Activated naive CD4-positive, alpha-beta T cell treated with anti-CD3 and anti-CD28 coated beads, Interleukin-2, amount 50 U/mL, for 16 hours (primary cell): ENCODE results near the gene HAUS1.
"Not testable (repeated sequence)": the region's sequence is repeated elsewhere in the genome, so short reads cannot be mapped to it uniquely, and the experiment has no call there.

Experiments
- DNase-seq: peaks from one replicate; pipeline ENCODE4 v3.0.0-alpha.2; 2020

HAUS1 gene

DNA sequence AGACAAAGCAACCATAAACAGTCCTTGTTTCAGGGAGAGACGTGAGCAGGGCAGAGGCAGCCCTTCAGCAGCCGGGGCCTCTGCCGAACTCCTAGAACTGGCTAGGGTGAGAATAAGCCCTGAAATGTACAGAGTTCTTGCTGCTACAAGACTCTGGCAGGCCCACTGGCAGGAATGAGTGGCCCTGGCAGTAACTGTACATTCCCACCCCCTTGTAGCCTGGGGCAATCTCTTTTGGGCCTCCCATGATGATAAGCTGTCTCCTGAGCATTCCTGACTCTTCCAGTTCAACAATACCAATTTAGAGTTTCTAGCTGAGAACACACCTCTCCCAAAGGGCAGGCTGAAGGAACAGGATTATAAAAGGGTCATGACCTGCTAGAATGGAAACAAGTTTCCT is 54.3 kb downstream of the HAUS1 start:
- DNase-seq = no peak

DNA sequence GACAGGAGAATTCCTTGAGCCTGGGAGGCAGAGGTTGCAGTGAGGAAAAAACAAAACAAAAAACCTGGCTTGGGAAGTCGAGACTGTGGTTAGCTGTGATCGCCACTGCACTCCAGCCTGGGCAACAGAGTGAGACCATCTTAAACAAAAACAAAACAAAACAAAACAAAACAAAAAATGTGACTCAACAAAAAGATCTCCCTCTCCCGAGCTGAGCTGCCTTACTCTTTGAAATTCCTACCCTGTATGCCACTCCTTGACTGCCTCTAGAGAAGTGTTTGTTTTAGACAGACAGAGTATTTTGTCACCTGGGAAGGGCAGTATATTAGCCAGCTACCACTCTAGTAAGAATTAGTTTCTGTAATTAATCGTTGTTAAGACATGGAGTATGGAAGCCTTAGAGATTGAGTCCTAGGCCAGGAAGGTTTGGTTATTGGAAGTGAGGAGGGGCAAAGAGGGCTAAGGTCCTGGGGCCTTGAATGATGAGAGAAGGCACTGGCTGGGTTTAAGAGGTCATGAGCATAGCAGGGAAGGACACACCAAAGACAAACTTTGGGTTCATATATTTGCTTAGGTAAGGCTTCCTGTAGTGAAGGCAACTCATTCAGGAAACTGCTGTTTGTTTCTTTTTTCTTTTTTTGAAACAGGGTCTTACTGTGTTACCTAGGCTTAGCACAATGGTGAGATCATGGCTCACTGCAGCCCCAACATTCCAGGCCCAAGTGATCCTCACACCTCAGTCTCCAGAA is 56.0 kb downstream of the HAUS1 start:
- no peak for DNase-seq

DNA sequence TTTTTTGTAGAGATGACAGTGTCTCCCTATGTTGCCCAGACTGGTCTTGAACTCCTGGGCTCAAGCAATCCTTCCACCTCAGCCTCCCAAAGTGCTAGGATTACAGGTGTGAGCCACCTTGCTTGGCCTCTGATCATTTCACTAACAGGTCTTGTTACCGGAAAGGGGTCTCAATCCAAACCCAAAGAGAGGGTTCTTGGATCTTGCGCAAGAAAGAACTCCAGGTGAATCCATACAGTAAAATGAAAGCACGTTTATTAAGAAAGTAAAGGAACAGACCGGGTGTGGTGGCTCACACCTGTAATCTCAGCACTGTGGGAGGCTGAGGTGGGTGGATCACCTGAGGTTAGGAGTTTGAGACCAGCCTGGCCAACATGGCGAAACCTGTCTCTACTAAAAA is 56.7 kb downstream of the HAUS1 start:
- DNase-seq = not testable (repeated sequence)

DNA sequence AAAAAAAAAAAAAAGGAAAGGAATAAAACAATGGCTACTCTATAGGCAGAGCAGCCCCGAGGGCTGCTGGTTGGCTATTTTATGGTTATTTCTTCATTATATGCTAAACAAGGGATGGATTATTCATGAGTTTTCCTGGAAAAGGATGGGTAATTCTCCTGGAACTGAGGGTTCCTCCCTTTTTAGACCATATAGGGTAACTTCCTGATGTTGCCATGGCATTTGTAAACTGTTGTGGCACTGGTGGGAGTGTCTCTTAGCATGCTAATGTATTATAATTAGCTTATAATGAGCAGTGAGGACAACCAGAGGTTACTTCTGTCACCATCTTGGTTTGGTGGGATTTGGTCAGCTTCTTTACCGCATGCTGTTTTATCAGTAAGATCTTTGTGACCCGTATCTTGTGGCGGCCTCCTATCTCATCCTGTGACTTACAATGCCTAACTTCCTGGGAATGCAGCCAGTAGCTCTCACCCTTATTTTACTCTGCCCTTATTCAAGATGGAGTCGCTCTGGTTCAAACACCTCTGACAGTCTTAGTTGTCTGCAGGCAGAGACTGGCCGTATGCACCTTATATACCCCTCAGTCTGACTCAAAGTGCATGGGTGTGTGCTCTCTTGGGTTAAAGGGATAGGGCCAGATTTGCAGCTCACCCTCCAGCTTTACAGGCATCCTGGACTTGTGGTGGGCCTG is 57.7 kb downstream of the HAUS1 start:
- no peak for DNase-seq

DNA sequence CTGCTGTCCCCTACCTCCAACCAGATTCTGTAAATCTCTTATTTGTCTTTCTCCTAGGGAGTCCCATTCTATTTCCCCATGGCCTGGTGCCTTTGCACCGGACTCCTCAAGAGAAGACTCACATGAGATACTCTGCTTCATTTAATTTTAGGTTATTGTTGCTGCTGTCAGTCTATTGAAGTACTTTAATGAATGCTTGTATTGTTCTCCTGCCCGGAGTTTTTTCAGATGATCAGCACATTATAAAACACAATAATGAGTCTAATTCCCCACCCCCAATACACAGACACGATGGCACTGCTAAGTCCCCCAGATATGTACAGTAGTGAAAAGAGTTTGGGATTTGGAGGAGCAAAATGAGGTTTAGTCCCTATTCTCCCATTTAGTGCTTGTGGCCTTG is 58.9 kb downstream of the HAUS1 start:
- no peak for DNase-seq

DNA sequence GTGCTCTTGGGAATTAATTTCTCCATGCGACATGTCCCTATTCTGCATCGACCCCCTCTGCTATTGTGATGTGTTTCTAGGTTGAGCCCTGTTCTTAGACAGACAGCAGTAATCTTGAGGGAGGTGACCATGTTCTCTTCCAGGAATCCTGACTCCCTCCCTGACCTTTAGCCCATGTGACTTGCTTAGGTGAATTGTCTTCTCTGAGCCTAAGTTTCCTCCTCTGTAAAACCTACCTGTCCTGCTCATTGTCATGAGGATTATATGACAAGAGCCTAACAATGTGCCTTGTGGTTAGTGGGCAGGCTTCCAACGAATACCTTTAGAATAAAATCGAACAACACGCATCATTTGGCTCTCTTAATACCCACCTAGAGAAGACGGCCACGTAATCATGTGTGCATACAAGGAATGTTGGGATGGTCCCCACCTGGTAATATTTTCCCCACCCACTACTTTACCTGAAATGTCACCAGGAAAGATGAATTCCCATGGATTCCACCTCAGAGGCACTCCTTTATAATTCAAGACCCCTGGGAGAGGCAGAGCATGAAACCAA is 59.8 kb downstream of the HAUS1 start:
- DNase-seq = no peak

DNA sequence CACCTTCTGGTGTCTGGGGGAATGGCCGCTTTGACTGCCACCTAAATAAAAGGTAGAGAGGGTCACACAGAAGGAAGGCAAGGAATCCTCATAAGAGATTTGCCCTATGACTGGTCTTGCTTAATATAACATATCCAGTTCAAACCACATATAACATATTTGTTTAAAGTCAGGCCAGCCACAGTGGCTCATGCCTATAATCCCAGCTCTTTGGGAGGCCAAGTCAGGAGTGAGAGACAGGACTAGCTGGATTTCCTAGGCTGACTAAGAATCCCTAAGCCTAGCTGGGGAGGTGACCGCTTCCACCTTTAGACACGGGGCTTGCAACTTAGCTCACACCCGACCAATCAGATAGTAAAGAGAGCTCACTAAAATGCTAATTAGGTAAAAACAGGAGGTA is 60.3 kb downstream of the HAUS1 start:
- not testable (repeated sequence) for DNase-seq

DNA sequence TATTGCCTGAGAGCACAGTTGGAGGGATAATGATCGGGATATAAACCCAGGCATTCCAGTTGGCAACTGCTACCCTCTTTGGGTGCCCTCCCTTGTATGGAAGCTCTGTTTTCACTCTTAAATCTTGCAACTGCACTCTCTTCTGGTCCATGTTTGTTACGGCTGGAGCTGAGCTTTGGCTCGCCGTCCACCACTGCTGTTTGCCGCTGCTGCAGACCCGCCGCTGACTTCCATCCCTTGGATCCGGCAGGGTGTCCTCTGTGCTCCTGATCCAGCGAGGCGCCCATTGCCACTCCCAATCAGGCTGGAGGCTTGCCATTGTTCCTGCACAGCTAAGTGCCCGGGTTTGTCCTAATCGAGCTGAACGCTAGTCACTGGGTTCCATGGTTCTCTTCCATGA is 60.7 kb downstream of the HAUS1 start:
- DNase-seq = no peak

DNA sequence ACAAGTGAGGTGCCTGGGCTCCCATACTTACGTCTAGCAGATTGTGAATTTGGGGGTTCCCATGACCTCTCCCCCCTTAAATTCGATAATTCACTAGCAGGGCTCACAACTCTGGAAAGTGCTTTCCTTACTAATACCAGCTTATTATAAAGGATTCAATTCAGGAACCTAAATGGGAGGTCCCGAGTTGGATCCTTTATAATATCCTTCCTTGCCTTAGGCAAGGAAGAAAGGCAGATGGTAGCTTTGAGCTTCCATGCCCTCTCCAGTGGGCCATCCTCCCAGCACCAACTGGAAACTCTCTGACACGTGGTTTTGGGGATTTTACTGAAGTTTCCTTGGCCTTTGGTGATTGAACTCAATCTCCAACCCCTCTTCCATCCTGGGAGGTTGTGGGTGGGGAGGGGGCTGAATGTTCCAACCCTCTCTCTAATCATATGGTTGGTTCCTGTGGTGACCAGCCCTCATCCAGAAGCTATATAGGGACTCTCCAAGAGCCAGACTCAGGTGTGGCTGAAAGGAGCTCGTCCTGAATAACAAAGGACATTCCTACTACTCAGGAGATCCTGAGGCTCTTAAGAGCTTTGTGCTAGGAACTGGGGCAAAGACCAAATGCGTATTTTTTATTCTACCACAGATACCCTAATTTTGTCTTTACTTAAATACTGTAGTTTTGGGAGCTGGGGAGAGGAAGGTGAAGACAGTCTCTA is 62.2 kb downstream of the HAUS1 start:
- no peak for DNase-seq

DNA sequence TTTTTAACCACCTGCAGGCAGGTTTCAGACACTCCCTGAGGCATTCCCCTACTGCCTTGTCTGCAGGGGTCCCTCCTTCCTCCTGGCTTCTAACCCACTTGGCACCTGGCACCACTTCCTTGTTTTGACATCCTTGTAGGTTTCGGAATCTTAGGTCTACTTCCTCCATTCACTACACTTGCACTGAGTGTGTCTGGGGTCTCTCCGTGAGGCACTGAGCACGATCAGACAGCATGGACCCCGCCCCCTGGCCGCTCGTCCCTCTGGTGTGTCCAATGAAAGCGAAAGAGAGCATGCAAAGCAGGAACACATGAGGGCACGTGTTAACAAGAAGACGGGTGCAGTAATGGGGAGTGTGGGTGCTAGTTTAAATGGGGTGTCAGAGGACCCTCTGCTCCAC is 63.8 kb downstream of the HAUS1 start:
- DNase-seq = peak; percentile 35

DNA sequence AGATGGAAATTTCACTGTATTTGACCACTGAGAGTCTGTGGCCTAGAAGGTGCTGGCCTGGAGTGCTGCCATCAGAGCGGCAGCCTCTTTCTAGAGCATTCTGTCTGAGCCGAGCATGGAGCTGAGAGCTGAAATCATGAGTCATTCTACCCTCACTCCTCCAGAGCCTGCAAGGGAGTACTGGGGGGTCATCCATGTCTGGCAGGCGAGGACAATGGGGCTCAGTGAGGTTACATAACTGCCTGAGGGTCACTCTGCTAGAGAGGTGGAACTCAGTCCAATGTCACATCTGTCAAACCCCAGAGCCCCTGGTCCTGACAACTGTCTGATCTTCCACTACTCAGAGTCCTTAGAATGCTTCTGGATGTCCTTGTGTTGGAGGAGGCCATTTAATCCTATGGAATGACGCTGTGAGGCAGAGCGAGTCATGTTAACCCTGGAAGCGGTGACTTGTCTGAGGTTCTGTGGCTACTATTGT is 65.3 kb downstream of the HAUS1 start:
- DNase-seq = no peak

DNA sequence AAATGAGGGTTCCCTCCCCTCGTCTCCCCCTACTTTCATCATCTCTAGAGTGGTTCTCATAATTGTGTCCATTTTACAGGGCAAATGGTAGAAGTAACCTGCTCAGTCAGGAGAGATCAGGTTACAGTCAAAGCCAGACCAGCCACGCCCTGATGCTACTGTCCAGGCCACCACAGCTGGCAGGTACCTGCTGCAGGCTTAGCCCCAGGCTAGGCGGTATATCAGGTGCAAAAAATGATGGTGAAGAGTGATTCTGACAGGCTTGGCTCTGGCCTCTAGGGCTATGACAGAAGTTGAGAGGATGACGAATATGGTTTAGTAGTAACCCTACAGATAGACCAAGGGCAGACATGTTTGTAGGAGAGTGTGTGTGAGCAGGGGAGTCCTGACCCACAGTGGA is 67.1 kb downstream of the HAUS1 start:
- DNase-seq = no peak

DNA sequence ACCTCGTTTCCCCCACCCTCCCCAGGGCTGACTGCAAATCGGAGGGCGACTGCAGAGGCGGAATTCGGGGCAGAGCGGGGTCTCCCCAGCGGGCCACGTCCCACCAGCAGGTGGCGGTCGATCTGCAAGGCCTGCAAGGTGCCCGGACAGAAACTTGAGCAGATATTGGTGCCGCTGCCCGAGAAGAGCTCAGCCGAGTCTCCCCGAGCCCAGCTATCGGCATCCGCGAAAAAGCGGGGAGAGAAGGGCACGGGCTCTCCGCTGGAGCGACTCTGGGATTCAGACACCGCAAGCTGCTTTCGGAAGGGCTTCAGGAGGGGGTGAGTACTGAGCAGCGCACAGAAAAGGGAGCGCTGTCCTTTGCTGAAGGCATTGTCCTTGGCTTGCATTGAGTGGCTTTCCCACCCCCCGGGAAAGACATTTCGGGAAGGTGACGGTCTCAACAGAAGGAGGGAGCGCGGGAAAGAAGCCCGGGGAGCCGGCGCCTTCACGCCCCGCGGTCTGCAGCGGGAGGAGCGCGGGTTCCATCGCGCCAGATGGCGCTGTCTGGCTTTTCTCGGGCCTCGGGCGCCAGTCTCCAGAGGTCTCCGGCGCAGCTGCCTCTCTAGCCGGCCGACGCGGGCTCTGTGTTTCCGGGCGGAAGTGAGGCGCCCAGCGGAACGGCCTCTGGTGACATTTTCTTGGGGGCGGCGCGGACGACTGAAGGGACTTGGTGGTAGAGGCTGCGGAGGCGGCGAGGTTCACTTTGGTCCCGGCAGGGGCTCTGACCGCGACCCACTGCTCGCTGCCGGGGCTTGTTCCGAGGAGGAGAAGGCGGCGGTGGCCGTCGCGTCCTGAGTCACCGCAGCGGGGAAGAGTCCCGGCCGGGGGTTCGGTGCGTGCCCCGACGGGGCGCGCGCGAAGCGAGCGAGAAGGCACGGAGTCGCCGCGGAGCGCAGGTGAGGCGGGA is 69.5 kb downstream of the HAUS1 start:
- peak; percentile 94 for DNase-seq

DNA sequence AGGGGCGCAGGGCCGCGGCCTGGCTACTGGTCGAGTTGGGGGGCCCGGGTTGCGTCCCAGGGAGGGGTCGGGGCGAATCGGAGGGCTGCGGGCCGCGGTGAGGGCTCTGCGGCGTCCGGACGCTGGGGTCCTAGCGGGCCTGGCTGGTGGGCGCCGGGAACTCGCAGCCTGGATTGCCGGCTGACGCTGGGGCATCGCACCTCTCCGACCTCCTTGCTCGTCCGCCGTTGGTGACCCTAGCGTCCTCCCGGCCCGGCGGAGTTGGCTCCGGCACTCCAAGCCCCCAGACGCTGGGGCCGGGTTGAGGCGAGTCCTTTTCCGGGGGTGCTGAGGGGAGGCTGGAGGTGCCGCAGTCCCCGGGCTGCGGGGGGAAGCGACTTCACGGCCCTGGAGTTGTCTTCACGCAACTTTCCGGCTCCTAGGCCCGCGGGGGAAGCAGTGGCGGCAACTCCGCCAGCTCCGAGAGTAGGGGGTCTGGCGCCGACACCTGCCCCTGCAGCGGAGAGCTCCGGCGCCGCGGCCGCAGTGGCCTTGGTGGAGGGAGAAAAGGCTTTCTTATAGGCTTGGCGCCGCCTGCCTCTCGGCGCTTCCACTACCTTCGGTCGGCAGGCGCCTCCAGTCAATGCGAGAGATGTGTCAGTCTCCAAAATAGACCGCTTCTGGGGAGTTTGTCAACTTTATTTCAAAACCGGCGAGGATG is 70.3 kb downstream of the HAUS1 start:
- DNase-seq = peak; percentile 51

DNA sequence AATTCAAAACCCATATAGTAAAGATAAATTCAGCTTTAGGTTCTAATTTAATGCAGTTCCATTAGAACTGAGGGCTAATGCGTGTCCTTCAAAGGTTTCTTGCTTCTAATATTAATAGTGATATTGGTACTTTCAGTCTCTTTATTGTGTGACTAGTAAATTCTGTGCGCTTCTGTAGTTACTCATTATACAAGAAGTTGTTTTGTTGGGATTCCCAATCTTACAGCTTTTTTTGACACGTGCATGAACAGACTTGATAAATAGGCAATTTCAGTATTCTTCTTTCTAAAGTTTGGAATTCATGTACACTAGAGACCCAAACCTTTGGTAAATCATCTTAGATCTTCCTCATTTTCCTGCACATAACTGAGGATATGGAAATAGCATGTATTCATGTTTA is 71.8 kb downstream of the HAUS1 start:
- no peak for DNase-seq
